ENCODE data around the gene NFIC.
A peak's percentile ranks its signal among the peaks of the same experiment; 100 is the strongest.
"Not testable (repeated sequence)": the region's sequence is repeated elsewhere in the genome, so short reads cannot be mapped to it uniquely, and the experiment has no call there.

Gene NFIC

DNA sequence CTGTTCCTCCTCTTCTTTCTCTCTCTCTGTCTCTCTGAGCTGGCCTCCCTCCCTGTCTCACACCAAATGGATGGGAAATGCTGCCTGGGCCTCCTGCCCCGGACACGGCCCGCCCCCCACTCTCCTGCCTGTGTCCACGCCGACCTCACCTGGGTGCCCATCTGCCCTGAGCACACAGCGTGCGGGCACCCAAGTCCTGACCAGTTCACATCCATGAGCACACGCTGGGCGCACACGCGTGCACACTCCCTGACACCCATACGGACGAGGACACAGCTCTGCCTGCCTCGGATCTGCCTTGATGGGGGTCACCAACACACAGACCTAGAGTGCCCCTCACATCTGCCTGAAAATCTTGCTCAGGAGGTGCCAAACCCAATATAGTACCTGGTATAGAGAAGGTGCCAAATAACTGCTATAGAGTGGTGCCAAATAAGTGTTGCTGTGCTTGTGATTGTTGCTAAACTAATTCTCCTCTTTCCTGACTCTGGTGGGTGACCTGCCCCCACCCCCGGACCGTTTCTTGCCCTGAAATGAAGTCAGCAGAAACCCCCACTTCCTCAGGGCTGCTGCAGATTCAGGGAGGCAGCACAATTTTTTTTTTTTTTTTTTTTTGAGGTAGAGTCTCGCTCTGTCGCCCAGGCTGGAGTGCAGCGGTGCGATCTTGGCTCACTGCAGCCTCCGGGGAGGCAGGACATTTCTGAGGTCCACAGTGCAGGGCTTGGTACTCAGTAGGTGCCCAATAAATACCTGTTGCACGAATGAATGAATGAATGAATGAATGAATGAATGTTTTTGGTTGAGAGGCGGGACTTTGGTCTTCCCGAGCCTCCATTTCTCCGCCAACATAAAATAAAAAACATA lies 4.6 kb downstream of the NFIC start:
- DNase-seq, result no peak

GRCh38 chr19:3372413-3372812 lies 6.0 kb downstream of the NFIC start:
- no peak for DNase-seq

GRCh38 chr19:3373971-3374368 lies 7.6 kb downstream of the NFIC start:
- no peak for DNase-seq

DNA sequence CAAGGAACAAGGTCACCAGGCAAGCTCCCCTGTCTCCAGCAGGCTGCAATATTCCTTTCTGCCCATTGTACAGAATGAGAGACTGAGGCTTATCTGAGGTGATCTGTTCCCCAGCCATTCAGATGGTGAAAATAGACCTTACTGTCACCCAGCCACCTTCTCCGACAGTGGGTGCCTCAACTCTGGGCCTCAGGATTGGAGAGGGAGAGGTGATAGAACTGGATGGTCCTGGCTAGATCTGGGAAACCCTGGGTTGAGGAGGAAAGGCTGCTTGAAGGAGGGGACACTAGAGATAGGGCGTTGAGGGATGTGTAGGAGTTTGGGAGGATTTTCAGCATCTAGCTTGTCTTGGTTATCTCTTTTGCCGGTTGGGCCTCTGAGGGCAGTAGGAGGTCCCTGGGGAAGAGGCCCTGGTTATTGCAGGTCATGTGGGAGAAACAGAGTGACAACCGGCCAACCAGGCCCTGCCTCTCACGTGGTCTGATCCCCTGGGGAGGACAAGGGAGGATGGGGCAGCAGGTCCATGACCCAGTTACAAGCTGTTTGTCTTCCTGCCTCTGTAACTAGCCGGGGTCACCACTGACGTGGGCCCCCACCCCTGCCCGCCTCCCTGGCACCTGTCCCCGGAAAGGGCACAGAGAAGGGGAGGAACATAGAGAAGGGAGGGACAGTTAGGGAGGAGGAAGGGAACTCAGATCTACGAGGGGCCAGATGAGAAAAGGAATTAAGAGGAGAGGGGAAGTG lies 8.2 kb downstream of the NFIC start:
- peak in 9 of 56 donors; percentile 15 to 61 (median 51) for DNase-seq

DNA sequence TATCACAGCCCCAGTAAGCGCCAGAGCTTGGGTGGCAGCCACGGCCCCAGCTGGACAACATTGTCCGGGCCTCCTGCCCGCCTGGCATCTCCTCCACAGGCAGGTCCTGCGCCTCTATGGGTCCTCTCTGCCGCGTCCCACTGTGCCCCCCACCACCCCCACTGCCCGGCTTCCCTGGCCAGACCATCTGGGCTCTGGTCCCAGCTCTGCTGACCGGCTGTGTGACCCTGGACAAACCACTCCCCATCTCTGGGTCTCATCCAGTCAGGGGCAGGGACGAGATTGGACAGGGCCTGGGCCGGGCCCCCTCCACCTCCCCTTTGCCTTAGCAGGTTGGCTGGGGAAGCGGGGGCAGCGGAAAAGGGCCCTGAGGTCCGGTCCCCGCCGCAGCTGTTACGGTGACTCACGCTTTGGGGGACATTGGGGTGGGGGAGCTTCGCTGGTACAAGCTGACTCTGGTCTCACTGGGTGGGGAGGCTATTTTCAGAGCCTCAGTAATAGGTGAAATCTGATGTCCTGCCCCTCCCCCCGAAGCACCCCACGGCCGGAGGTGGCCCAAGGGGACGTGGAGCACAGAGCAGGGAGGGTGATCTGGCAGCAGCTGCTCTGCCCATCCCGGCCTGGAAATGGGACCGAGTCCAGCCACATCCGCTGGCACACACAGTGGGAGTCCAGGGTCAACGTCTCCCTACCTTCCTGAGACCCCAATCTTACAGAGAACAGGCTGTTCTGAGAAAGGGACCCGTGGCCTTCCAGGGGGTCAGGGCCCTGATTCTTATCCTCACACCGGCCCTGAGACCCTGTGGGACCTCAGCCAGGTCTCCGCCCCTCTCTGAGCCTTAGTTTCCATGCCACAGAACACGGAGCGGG lies 9.1 kb downstream of the NFIC start:
- peak; percentile 18 to 90 (median 81) for DNase-seq

DNA sequence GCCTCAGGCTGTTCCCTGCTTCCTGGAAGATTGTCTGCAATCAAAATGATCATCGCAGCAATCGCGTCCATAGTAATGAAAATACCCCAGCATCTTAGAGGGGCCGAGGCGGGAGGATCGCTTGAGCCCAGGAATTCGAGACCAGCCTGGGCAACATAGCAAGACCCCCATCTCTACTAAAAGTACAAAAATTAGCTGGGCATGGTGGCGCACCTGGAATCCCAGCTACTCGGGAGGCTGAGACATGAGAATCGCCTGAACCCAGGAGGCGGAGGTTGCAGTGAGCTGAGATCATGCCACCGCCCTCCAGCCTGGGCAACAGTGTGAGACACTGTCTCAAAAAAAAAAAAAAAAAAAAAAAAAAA lies 9.7 kb downstream of the NFIC start:
- not testable (repeated sequence) for DNase-seq

DNA sequence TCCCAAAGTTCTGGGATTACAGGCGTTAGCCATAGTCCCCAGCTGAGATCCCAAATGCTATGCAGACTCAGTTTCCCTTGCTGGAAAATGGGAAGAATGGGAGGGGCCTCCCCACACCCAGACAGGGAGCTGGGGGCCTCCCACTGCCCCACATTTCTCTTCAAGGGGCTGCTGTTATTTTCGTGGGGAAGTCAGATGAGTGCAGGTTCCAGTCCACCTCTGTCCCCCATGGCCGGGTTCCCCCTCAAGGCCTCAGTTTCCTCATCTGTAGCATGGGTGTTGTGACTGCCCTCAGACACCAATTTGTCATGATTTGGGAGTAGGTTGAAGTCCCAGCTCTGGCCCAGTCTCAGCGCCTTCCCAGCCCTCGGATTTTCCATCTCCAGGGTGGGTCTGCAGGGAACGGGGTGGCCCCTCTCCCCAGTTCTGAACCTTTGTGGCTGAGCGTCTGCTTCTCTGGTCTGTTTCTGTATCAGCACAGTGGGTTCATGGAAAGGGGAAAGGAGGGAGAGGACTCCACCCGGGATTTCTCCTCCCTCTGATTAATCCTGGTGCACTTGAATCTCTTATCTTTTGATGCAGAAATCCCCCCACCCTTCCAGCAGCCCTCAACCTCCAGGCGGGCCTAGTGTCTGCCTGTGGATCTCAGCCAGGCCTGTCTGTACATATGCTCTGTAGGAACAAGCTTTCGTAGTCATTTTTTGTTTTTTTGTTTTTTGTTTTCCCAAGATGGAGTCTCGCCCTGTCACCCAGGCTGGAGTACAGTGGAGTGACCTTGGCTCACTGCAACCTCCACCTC lies 12.2 kb downstream of the NFIC start:
- DNase-seq, result no peak

DNA sequence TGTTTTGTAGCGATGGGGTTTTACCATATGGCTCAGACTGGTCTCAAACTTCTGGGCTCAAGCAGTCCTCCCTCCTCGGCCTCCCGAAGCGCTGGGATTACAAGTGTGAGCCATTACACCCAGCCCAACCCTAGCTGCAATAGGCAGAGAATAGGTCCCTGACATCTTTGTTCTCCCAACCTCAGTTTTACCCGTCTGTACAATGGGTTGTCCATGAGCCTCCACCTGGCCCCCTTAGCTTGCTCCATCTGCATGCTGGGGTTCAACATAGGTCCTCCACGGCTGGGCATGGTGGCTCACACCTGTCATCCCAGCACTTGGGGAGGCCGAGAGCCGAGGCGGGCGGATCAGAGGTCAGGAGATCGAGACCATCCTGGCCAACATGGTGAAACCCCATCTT lies 14.4 kb downstream of the NFIC start:
- DNase-seq, result no peak

DNA sequence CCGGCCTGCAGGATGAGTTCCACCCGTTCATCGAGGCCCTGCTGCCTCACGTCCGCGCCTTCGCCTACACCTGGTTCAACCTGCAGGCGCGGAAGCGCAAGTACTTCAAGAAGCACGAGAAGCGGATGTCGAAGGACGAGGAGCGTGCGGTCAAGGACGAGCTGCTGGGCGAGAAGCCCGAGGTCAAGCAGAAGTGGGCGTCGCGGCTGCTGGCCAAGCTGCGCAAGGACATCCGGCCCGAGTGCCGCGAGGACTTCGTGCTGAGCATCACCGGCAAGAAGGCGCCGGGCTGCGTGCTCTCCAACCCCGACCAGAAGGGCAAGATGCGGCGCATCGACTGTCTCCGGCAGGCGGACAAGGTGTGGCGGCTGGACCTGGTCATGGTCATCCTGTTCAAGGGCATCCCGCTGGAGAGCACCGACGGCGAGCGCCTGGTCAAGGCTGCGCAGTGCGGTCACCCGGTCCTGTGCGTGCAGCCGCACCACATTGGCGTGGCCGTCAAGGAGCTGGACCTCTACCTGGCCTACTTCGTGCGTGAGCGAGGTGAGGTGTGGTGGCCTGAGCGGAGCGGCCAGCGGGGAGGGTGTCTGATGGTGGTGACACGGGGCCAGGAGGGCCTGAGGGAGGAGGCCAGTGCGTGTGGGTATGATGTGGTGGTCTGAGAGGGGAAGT lies 15.5 kb downstream of the NFIC start:
- DNase-seq, result no peak

DNA sequence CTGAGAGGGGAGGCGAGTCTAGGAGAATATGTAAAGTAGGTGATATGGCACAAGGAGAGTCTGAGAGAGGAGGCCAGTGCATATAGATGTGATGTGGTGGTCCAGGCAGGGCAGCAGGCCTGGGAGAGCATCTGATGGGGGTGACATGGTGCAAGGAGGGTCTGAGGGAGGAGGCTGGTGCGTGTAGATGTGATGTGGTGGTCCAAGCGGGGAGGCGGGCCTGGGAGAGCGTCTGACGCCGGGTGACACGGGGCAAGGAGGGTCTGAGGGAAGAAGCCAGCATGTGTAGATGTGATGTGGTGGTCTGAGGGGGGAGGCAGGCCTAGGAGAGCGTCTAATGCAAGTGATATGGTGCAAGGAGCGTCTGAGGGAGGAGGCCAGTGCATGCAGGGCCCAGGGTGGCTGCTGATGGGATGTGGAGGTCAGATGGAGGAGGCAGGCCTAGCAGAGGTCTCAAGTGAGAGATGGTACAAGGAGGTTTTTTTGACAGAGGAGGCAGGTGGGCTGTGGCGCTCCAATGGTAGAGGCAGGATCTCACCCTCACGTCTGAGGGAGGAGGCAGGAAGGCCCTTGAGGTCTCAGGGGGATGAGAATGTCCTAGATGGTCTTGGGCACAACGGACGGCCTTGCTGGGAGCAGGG lies 16.2 kb downstream of the NFIC start:
- no peak for DNase-seq

- DNase-seq, result no peak
These were observed 16.8 kb downstream of the NFIC start for GRCh38 chr19:3383121-3383722.

DNA sequence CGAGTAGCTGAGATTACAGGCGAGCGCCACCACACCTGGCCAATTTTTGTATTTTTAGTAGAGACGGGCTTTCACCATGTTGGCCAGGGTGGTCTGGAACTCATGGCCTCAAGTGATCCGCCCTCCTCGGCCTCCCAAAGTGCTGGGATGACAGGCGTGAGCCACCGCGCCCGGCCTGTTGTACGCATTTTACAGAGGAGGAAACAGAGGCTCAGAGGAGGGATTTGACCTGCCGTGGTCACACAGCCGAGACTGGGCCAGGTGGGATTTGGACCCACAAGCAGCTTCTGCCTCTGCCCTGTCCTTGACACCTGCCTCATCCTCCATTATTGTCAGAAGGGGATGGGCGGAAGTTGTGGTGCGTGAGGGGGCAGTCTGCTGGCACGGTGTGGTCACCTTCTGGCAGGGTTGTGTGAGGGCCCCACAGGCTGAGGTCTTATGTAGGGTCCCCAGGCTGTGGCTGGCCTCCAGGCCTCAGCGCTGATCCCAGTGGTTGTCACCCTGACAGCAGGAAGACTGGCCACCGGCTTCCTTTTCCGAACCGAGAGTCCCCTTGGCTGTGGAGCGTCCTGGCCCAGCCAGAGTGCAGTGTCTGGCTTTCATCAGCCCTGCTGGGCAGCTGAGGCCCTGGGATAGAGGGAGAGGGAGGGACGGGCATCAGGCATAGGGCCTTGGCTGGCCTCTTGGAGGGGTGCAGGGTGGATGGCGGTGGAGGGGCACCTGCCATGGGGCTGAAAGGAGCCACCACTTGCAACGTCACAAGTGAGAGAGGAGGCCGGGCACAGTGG lies 20.3 kb downstream of the NFIC start:
- DNase-seq, result peak in 9 of 56 donors; percentile 12 to 43 (median 22)

- peak in 55 of 56 donors; percentile 30 to 98 (median 88) for DNase-seq
These were observed 21.5 kb downstream of the NFIC start for GRCh38 chr19:3387645-3388589.

DNA sequence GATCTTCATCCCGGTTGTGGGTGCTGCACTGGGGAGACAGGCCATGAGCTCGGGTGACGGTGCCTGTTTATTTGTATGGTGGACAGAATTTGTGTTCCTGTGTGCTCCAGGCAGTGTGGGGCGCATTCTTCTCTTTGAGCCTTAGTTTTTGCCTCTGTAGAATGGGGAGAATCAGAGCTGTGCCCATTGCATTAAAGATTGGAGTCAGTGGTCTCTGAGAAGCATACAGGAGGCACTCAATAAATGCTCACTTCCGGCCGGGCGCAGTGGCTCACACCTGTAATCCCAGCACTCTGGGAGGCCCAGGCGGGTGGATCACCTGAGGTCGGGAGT lies 23.0 kb downstream of the NFIC start:
- no peak for DNase-seq

DNA sequence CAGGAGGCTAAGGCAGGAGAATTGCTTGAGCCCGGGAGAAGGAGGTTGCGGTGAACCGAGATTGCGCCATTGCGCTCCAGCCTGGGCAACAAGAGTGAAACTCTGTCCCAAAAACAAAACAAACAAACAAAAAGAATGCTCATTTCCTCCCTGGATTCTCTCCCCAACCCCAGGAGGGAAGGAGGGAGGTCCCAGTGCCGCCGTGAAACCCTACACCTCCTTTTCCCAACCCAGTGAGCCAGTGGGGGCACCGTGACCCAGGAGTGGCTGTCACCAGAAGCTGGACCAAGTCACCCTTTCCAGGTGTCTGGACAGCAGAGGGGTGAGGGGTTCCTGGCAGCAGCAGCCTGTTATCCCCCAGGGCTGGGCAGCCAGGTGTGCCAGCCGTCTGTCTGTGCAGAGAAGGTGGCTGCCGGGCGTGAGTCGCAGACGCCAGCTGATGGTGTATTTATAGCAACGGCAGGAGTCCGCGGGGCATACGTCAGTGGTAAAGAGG lies 23.5 kb downstream of the NFIC start:
- DNase-seq, result no peak

DNA sequence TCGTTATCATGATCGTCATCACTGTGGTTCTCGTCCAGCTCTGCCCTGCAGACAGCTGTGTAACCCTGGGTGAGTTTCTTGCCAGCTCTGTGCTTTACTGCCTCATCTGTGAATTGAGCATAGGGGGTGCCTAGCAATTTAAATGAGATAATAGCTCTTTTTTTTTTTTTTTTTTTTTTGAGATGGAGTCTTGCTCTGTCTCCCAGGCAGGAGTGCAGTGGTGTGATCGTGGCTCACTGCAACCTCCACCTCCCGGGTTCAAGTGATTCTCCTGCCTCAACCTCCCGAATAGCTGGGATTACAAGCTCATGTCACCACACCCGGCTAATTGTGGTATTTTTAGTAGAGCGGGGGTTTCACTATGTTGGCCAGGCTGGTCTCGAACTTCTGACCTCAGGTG lies 25.5 kb downstream of the NFIC start:
- DNase-seq, result not testable (repeated sequence)

DNA sequence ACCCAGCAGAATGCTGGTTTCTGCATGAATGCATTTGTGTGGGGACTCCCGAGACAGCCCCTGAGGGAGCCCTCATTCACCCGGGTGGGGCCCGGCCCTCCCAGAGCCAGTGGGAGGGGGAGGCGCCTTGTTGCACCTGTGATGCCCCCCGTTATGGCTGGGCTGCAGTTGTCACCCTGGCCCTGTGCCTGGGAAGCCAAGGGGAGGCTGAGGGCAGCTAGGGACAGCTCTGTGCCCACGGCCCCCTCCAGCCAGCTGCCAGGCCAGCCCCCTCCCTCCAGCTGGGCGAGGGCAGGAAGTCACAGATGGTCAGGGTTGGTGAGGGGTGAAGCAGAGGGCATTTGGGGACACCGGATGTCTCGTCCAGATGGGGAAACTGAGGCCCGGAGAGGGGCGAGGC lies 26.1 kb downstream of the NFIC start:
- peak in 1 of 56 donors; percentile 21 for DNase-seq
